GM19463 (cell line): Measurements from ENCODE around the gene VASH2.
"Not testable (repeated sequence)": the region's sequence is repeated elsewhere in the genome, so short reads cannot be mapped to it uniquely, and the experiment has no call there.

Experiments
- ATAC-seq: cut with Tn5 transposase; IDR thresholded peaks from one replicate; pipeline ENCODE4 v1.9.1; 2021; ENCODE audit warnings: mild to moderate bottlenecking, moderate library complexity; ENCODE audit not compliant: unreplicated experiment

The VASH2 gene

DNA sequence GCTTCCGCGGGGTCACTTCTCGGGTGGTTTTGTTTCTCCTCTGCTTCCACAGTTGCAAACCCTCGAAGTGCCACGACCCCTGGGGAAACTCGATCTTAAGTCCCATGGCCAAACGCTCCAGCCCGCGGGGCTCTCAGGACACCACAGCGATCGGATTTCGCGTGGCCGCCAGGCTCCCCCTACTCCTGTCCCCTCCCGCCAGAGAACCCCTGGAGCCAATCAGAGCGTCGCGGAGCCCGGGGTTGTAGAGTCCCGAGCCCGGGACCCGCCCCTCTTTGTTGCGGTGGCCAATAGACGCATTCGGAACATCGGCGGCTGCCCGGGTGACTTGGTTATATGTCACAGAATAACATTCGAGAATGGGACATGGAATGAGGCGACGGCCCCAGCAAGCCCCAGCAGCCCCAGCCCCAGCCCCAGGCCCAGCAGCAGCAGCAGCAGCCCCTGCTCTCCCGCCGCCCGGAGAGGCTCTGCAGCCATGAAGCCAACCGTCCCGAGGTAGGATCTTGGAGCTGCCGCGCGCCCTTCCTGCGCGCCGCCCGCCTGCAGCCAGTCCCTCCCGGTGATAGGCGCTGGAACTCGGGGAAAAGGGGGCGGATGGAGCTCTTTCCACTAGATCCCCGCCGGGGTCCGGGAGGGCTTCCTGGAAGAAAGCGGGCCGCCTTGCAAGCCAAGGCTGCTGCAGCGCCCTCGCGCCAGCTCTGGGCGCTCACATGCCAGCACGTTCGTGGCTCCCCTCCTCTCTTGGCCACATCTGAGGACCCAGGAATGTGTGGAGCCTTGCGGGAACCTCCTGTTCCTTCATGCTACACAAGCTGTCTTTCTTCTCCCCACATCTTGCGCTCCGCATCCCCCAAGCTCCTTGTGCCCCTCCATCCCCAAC is at the start of gene VASH2:
Gene VASH2, plus strand, starts transcription at position 299 of the 883 bp plus-strand sequence. CDS start 1,002 bp downstream, outside the sequence.
- ATAC-seq: peak; percentile 97

DNA sequence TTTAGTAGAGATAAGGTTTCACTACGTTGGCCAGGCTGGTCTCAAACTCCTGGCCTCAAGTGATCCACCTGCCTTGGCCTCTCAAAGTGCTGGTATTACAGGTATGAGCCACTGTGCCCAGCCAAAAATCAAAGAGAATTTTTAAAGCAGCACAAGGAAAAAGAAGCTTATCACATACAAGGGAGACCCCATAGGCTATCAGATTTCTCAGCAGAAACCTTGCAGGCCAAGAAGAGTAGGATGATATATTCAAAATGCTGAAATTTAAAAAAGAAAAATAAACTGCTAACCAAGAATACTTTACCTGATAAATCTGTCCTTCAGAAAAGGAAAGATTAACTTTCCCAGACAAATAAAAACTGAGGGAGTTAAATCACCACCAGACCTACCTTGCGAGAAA is 49.1 kb upstream of the VASH2 start:
- ATAC-seq: no peak

- ATAC-seq: no peak
Observed at GRCh38 chr1:212902054-212902453, 48.3 kb upstream of the VASH2 start.

GRCh38 chr1:212903664-212904063 is 46.7 kb upstream of the VASH2 start:
- ATAC-seq: no peak

DNA sequence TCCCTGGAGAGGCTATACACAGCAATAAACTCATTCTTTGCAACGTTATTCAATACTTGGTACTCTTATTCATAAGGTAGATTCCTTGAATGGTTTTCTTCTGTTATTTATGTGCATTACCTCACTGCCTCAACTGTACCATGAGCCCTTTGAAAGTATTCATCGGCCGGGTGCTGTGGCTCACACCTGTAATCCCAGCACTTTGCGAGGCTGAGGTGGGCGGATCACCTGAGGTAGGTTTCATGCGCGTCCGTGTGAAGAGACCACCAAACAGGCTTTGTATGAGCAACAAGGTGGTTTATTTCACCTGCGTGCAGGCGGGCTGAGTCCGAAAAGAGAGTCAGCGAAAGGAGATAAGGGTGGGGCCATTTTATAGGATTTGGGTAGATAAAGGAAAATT is 42.3 kb upstream of the VASH2 start:
- ATAC-seq: not testable (repeated sequence)

DNA sequence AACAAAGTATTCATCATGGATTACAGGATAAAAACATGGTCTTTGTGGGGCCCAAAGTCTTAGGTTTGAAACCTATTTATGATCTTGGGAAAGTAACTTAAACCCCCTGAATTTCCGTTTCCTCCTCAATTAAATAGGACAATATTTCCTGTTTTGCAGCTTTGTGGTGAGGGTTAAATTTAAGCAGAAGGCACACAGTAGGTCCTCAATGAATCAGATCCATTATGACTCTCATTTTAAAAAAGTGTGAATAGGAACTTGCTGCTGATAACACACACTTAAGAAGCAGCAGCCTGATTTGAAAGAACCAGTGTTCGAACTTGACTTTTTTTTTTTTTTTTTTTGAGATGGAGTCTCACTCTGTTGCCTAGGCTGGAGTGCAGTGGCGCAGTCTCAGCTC is 41.4 kb upstream of the VASH2 start:
- ATAC-seq: no peak

DNA sequence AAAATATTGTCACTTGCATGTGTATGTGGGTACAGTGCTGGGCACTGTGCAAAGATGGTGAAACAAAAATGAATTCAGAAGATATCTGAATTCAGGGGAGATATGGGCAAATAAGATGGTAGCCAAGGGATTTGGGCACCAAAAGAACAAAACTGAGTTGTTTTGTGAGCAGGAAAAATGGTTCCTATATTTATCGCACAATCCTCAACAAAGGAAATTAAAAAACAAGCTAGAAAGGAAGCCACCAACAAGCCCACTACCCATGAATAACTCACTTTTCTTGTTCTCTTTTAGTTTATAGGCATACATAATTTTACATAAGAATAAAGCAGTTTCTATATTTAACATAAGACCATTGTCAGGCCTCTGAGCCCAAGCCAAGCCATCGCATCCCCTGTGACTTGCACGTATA is 40.7 kb upstream of the VASH2 start:
- no peak for ATAC-seq

GRCh38 chr1:212910213-212910612 is 40.1 kb upstream of the VASH2 start:
- ATAC-seq: not testable (repeated sequence)

GRCh38 chr1:212913638-212914037 is 36.7 kb upstream of the VASH2 start:
- ATAC-seq: not testable (repeated sequence)

DNA sequence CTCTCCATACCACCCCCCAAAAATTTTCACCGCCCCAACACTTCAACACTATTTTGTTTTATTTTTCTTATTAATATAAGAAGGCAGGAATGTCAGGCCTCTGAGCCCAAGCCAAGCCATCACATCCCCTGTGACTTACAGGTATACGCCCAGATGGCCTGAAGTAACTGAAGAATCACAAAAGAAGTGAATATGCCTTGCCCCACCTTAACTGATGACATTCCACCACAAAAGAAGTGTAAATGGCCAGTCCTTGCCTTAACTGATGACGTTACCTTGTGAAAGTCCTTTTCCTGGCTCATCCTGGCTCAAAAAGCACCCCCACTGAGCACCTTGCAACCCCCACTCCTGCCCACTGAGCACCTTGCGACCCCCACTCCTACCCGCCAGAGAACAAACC is 36.2 kb upstream of the VASH2 start:
- not testable (repeated sequence) for ATAC-seq

- ATAC-seq: no peak
Observed at GRCh38 chr1:212914789-212915188, 35.6 kb upstream of the VASH2 start.

- no peak for ATAC-seq
Observed at GRCh38 chr1:212915245-212916091, 34.9 kb upstream of the VASH2 start.

DNA sequence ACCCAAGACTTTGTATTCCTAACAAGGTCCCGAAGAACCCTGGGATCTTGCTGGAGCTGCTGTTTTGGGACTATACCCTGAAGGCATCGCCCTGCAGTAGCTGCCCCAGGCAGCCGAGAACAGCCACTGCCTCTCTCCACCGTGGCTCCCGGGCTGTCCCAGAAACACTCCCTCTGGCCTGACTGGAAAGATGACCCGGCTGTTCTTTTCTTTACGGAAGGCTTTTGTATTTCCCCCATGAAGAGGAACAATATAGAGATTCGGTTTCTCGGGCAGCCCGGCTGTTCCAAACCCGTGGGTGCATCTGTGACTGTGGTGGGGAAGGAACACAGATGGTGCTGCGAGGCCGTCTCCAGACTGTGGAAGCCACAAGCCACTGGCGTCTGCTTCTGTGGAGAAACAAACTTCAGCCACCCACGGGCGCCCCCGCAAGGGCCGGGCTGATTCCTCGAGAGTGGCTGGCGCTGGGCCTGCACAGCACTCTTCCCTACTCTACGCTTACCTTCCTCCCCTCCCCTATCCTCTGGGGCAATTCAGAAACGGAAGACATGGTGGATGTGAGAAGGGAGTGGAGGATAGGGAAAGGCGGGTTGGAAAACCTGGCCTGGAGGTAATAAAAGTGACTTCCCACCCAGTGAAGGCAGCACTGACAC is 33.7 kb upstream of the VASH2 start:
- no peak for ATAC-seq

DNA sequence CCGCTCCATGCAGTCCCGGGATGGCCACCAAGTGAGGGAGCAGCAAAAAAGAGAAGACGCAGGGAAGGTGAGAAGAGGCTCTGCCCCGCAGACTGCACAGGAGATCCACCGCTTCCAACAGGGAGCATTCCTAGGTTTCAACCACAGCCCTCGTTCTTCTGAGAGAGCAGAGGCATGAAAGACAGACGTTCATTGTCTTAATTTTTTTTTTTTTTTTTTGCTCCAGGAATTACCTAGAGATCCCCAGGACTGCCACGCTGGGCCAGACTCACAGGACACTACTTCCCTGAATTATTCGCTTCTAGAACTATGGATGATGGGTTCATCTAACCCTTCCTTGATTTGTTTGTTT is 33.2 kb upstream of the VASH2 start:
- no peak for ATAC-seq

DNA sequence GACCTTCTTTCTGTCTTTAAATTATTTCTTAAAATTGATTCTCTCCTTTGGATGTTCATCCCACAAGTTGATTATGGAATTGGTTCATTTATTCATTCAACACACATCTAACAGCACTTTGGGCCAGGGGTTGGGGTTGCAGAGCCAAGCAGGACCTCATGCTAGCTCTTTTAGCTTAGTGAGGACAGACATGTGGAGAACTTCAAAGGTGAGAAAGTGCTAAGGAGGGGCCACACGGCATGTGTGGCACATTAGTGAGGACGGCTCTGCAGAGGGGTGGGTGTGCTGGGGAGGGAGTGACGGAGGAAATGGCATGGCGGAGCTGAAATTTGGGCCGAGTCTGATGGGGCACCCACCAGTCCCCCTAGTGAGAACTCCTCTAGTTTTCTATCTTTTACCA is 32.5 kb upstream of the VASH2 start:
- no peak for ATAC-seq

DNA sequence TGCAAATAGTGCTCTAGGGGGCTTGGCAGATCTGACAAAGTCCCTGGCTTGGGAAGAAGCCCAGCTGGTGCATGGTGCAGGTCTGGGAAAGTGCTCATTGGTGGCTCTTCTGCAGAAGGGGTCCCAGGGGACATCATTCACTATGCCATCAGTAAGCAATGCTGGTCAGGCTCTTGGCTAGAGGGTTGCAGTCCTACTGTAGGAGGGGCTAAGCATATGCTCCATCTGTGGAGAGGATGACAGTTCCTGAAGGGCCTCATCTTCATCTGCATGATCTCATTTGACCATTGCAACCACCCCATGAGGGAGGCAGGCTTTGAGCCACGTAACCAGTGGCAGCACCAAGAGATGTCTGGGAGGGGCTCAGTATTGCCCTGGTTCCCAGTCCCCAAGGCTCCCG is 31.5 kb upstream of the VASH2 start:
- ATAC-seq: no peak

DNA sequence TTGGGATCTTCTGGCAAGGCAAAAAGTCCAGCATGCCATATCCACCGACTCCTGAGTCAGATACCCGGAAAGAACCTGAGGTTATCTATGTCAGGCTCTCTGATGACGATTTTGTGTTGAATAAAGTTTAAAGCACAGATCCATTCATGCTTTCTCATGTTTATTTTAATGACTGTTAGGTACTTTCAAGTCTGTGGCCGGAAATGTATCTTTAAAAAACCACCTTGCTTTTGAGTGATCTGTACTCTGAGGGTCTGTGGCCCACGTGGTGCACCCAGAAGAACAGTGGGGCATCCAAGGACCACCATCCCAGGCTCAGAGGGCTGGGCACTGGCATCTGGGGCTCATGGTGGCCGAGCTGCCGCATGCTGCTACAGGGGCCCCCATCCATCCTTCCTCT is 30.1 kb upstream of the VASH2 start:
- ATAC-seq: no peak

DNA sequence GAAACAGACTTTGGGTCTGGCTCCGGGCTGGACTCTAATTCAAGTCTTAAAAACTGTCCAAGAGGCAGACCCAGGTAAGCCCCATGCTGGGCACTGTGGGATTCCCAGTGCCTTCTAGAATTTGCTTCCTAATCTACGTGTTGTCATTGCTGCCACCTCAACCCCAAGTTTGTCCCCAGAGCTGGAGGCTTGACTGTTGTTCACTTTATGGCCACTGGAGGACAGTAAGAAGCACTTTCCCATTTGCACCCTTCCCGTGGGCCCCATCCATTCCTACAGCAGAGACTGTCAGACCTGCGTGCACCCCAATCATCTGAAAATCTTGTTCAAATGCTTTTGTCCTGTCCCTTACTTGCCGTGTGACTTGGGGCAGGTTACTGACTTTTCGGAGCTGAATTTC is 29.4 kb upstream of the VASH2 start:
- no peak for ATAC-seq

DNA sequence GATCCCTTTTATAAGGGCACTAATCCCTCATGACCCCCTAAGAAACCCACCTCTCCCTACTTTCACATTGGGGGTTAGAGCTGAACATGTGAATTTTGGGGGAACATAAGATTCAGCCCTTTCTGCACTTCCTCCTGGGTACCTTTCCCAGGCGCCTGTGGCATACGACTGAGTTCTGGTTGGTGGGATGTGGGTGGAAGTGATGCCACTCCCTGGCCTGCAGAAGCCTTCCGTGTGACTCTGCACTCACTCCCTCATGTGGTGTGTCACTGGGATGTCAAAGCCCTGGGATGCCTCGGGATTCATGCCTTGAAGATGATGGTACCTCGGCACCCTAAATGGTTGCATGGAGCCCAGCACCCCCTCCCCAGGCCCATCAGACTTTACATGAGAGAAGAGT is 28.3 kb upstream of the VASH2 start:
- no peak for ATAC-seq

DNA sequence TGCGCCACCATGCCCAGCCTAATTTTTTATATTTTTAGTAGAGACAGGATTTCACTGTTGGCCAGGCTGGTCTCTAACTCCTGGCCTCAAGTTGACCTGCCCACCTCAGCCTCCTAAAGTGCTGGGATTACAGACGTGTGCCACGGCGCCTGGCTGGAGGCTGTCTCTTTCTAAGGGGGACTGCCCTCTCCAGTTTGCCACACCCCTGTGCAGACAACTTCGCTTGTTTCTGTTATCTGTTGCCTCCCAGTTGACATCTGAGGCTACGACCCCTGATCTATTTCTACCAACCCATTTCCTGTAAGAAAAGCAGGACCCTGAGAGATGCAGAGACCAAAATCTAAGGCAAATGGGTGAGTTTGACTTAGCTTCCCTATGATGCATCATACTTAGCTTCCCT is 24.0 kb upstream of the VASH2 start:
- ATAC-seq: no peak
